IMR-90 (cell line): ENCODE measurements around the gene KLF8. TPM values are rescaled to one million over a fixed set of nuclear protein-coding genes. Genes with fewer than 3 reads are reported as not detected.

Experiments used
- ATAC-seq: fragments of 200-7000 bp; cut with Tn5 transposase; 2 replicates; pipeline ENCODE4 v1.9.1; 2020; ENCODE audit warnings: low read depth, mild to moderate bottlenecking, moderate library complexity
- BruUV-seq: library from RNA; stranded (reverse); fragments of 400-500 nt; replicated peaks from 2 replicates; lab custom pipeline; 2021; lab: Mats Ljungman, UMichigan
- CTCF ChIA-PET: fragments of 300-600 bp; formaldehyde crosslinking; extraction: SDS; loops from one replicate; lab custom pipeline; 2021; ENCODE audit warnings: antibody characterized with exemption; lab: Yijun Ruan, JAX
- POLR2A ChIA-PET: fragments of 300-600 bp; sonication (Branson Sonifier 250); formaldehyde crosslinking; loops from one replicate; lab custom pipeline; 2022; ENCODE audit warnings: antibody characterized with exemption; ENCODE audit not compliant: unreplicated experiment; lab: Charles Lee
- DNase-seq: peaks from one replicate; pipeline ENCODE4 v3.0.0; 2013
- H2AFZ ChIP-seq: replicated peaks from 2 replicates; pipeline ENCODE3; 2013; ENCODE audit warnings: low read length, mild to moderate bottlenecking; ENCODE audit not compliant: poor library complexity
- H2AK5ac ChIP-seq: 2 replicates; pipeline ENCODE4 v1.6.1; 2013; ENCODE audit warnings: low read depth, low read length, inconsistent platforms
- H2AK9ac ChIP-seq: replicated peaks from 2 replicates; pipeline ENCODE3; 2013; ENCODE audit warnings: mild to moderate bottlenecking, low read depth, low read length, moderate library complexity; ENCODE audit not compliant: poor library complexity
- H2BK120ac ChIP-seq: 2 replicates; pipeline ENCODE4 v1.6.1; 2013; ENCODE audit warnings: low read depth, low read length, inconsistent platforms
- H2BK15ac ChIP-seq: 3 replicates; pipeline ENCODE4 v1.6.1; 2013; ENCODE audit warnings: low read depth, low read length, inconsistent platforms
- H2BK20ac ChIP-seq: 2 replicates; pipeline ENCODE4 v1.6.1; 2013; ENCODE audit warnings: low read depth, mild to moderate bottlenecking, inconsistent platforms, low read length, moderate library complexity
- H2BK5ac ChIP-seq: 2 replicates; pipeline ENCODE4 v1.6.1; 2013; ENCODE audit warnings: mild to moderate bottlenecking, low read depth, low read length, inconsistent platforms; ENCODE audit not compliant: poor library complexity, severe bottlenecking
- H3K14ac ChIP-seq: replicated peaks from 2 replicates; pipeline ENCODE4 v1.6.1; 2013; ENCODE audit warnings: low read depth, low read length, inconsistent platforms
- H3K18ac ChIP-seq: 2 replicates; pipeline ENCODE4 v1.6.1; 2013; ENCODE audit warnings: low read depth, low read length, control low read depth
- H3K23ac ChIP-seq: 2 replicates; pipeline ENCODE4 v1.6.1; 2013; ENCODE audit warnings: low read depth, low read length, inconsistent platforms
- H3K27ac ChIP-seq: 2 replicates; pipeline ENCODE4 v1.5.1; 2013; ENCODE audit warnings: mild to moderate bottlenecking, control low read depth, low read length; ENCODE audit not compliant: insufficient read depth
- H3K27me3 ChIP-seq: 2 replicates; pipeline ENCODE4 v1.6.1; 2013; ENCODE audit warnings: low read length; ENCODE audit not compliant: control insufficient read depth, insufficient read depth
- H3K36me3 ChIP-seq: 2 replicates; pipeline ENCODE4 v1.6.1; 2013; ENCODE audit warnings: low read length, mixed read lengths; ENCODE audit not compliant: control insufficient read depth, insufficient read depth
- H3K4ac ChIP-seq: 2 replicates; pipeline ENCODE4 v1.6.1; 2013; ENCODE audit warnings: low read depth, low read length, inconsistent platforms
- H3K4me1 ChIP-seq: 2 replicates; pipeline ENCODE4 v1.6.1; 2013; ENCODE audit warnings: low read length, mixed read lengths; ENCODE audit not compliant: control insufficient read depth, insufficient read depth
- H3K4me2 ChIP-seq: 2 replicates; pipeline ENCODE4 v1.6.1; 2013; ENCODE audit warnings: low read depth, mild to moderate bottlenecking, control low read depth, low read length, moderate library complexity
- H3K4me3 ChIP-seq: 2 replicates; pipeline ENCODE4 v1.5.1; 2013; ENCODE audit warnings: low read depth, mild to moderate bottlenecking, control low read depth, low read length, moderate library complexity; ENCODE audit not compliant: insufficient read depth
- H3K56ac ChIP-seq: 2 replicates; pipeline ENCODE4 v1.6.1; 2013; ENCODE audit warnings: low read length, inconsistent platforms; ENCODE audit not compliant: insufficient read depth; ENCODE audit errors: extremely low read depth
- H3K79me1 ChIP-seq, 2 experiments: 2 replicates each; pipeline ENCODE4 v1.6.1; 2013; ENCODE audit warnings: low read length in 2 of 2, inconsistent platforms in 1 of 2, low read depth in 1 of 2
- H3K9ac ChIP-seq: 2 replicates; pipeline ENCODE4 v1.6.1; 2013; ENCODE audit warnings: low read depth, low read length, control low read depth
- H3K9me1 ChIP-seq: 2 replicates; pipeline ENCODE4 v1.6.1; 2013; ENCODE audit warnings: low read length, inconsistent platforms; ENCODE audit not compliant: insufficient read depth
- H3K9me3 ChIP-seq: 2 replicates; pipeline ENCODE4 v1.6.1; 2013; ENCODE audit warnings: low read length; ENCODE audit not compliant: control insufficient read depth, insufficient read depth
- H4K20me1 ChIP-seq: 2 replicates; pipeline ENCODE4 v1.6.1; 2013; ENCODE audit warnings: low read length, inconsistent platforms; ENCODE audit not compliant: insufficient read depth
- H4K5ac ChIP-seq: 2 replicates; pipeline ENCODE4 v1.6.1; 2013; ENCODE audit warnings: mild to moderate bottlenecking, low read depth, low read length, control low read depth
- H4K8ac ChIP-seq, 2 experiments: 2 replicates each; pipeline ENCODE4 v1.6.1; 2013; ENCODE audit warnings: low read depth in 2 of 2, low read length in 2 of 2, control low read depth in 1 of 2, inconsistent platforms in 1 of 2
- H4K91ac ChIP-seq: 2 replicates; pipeline ENCODE4 v1.6.1; 2013; ENCODE audit warnings: low read depth, low read length, inconsistent platforms; ENCODE audit not compliant: insufficient read depth
- ELK1 ChIP-seq: fragments of 150-350 bp; IDR thresholded peaks from 2 replicates; pipeline ENCODE4 v1.6.1; 2016; ENCODE audit warnings: low read depth, mild to moderate bottlenecking, low read length, moderate library complexity, borderline replicate concordance
- WGBS, 2 experiments: methylation state at CpG; one replicate each; pipeline versions ENCODE4 v1.1.5 to v1.1.7; 2013; ENCODE audit warnings: missing lambda C conversion rate in 2 of 2; ENCODE audit not compliant: insufficient read length in 1 of 2; ENCODE audit errors: extremely low coverage in 2 of 2; 5-methylcytosine and 5-hydroxymethylcytosine counted together
- dilution Hi-C: fragments of 300-500 bp; cut with HindIII; formaldehyde crosslinking; loops from one replicate; pipeline ENCODE4 v1.14.3; 2018; ENCODE audit warnings: low sequenced_read_pairs; ENCODE audit not compliant: unreplicated experiment
- in situ Hi-C: fragments of 300-500 bp; cut with MboI; formaldehyde crosslinking; loops from 3 replicates; pipeline ENCODE4 v1.14.3; 2019; ENCODE audit warnings: low sequenced_read_pairs, inconsistent platforms, mixed read lengths
- intact Hi-C: fragments of 100-400 bp; cut with micrococcal nuclease; formaldehyde crosslinking; loops from 2 replicates; pipeline ENCODE4 v1.10.0; 2022
- polyA plus RNA-seq, 3 experiments: library from polyadenylated mRNA; depleted of rRNA; stranded (reverse); fragments of >200 nt; gene quantifications; 2 replicates each; pipeline ENCODE4 v1.2.3, GENCODE V29; 2012; ENCODE audit warnings: low replicate concordance in 1 of 3
- total RNA-seq: library from RNA; depleted of rRNA; stranded (reverse); fragments of >200 nt; gene quantifications from 2 replicates; pipeline ENCODE4 v1.2.3, GENCODE V29; 2012

The KLF8 gene
- total and polyA plus RNA-seq, 2 of the 4 experiments (the other 2 are of a cell fraction), result 0.07 TPM; not detected in 1

- no peak overlapping the region for H2BK20ac ChIP-seq
- dilution Hi-C loops (no loop called here), in situ Hi-C loops (no loop called here), intact Hi-C loops (no loop called here)
- no peak for ATAC-seq
- H3K4me2 ChIP-seq, result no peak overlapping the region
- no peak overlapping the region for H2AK5ac ChIP-seq
- no peak overlapping the region for H2BK120ac ChIP-seq
- DNase-seq, result no peak
- H2AK9ac ChIP-seq, result no peak overlapping the region
- TF ChIP-seq ELK1, result no peak
- no peaks in the 10 kb centered on the region for H3K36me3 ChIP-seq
- no peak overlapping the region for H2BK15ac ChIP-seq
- H3K4me3 ChIP-seq, result no peak overlapping the region
- H3K27me3 ChIP-seq, result no peaks in the 10 kb centered on the region
- no peak overlapping the region for H3K56ac ChIP-seq
- H4K5ac ChIP-seq, result no peak overlapping the region
- no peak overlapping the region for H4K91ac ChIP-seq
- H3K14ac ChIP-seq, result no peak overlapping the region
- H3K9me3 ChIP-seq, result peaks cover 16% of the 10 kb centered on the region
- H3K4ac ChIP-seq, result no peak overlapping the region
- H3K79me1 ChIP-seq, result no peaks in the 10 kb centered on the region
- no peaks in the 10 kb centered on the region; the same call in 1 of the 2 replicates for H4K20me1 ChIP-seq
- no peaks in the 10 kb centered on the region for H3K4me1 ChIP-seq
- POLR2A ChIA-PET, result no interaction called here
- no peak overlapping the region for H3K9ac ChIP-seq
- CTCF ChIA-PET, result no interaction called here
- H3K18ac ChIP-seq, result no peak overlapping the region
- H2BK5ac ChIP-seq, result no peak overlapping the region
- H3K27ac ChIP-seq, result no peak overlapping the region
- H4K8ac ChIP-seq, result no peak overlapping the region
- H2AFZ ChIP-seq, result no peak overlapping the region
- H3K23ac ChIP-seq, result no peak overlapping the region
- WGBS, 2 experiments, result no CpG with 5 or more reads among the region's 3 CpGs
- BruUV-seq, result no TSS peak
- H3K9me1 ChIP-seq, result no peaks in the 10 kb centered on the region
These were observed 82.2 kb downstream of the KLF8 start for GRCh38 chrX:56314334-56314733.
